C1 segment of cervical spinal cord (tissue), 14 donors: Measurements from ENCODE around the gene LETM1.
A peak's percentile ranks its signal among the peaks of the same experiment; 100 is the strongest.

ENCODE experiments used
- DNase-seq, 14 donors: peaks; one replicate each; lab custom pipeline; 2025; lab: John Stamatoyannopoulos, UW

Gene LETM1

GRCh38 chr4:1872870-1873269 is 16.9 kb upstream of the LETM1 start:
- DNase-seq: no peak

GRCh38 chr4:1871471-1872021 is 15.6 kb upstream of the LETM1 start:
- DNase-seq: peak in 4 of 14 donors; percentile 12 to 68 (median 52)

GRCh38 chr4:1870578-1871443 is 14.9 kb upstream of the LETM1 start, which contains the start of gene NSD2:
TSS of gene NSD2 (plus strand) at chr4:1871393. CDS start at chr4:1900655, 29,262 bp downstream.
- peak in 13 of 14 donors; percentile 43 to 97 (median 77) for DNase-seq

GRCh38 chr4:1870328-1870577 is 14.3 kb upstream of the LETM1 start:
- peak in 5 of 14 donors; percentile 61 to 73 (median 66) for DNase-seq

GRCh38 chr4:1869530-1870327 is 13.8 kb upstream of the LETM1 start:
- no peak for DNase-seq

GRCh38 chr4:1868912-1869311 is 13.0 kb upstream of the LETM1 start:
- DNase-seq: no peak

GRCh38 chr4:1868293-1868692 is 12.3 kb upstream of the LETM1 start:
- DNase-seq: no peak

- no peak for DNase-seq
These were observed 10.3 kb upstream of the LETM1 start for GRCh38 chr4:1866189-1866661.

- DNase-seq: no peak
These were observed 8.4 kb upstream of the LETM1 start for GRCh38 chr4:1864076-1865008.

- no peak for DNase-seq
These were observed 7.5 kb upstream of the LETM1 start for GRCh38 chr4:1863297-1864033.

GRCh38 chr4:1862961-1863296 is 7.0 kb upstream of the LETM1 start:
- no peak for DNase-seq

- no peak for DNase-seq
These were observed 6.3 kb upstream of the LETM1 start for GRCh38 chr4:1862055-1862911.

GRCh38 chr4:1859389-1859753 is 3.4 kb upstream of the LETM1 start:
- no peak for DNase-seq

GRCh38 chr4:1857931-1858330 is 2.0 kb upstream of the LETM1 start:
- no peak for DNase-seq

GRCh38 chr4:1856943-1857699 is 1.2 kb upstream of the LETM1 start:
- DNase-seq: peak in 9 of 14 donors; percentile 21 to 56 (median 42)

GRCh38 chr4:1855333-1856070 is 454 bp downstream of the LETM1 start:
- no peak for DNase-seq

GRCh38 chr4:1854752-1855151 is 1.2 kb downstream of the LETM1 start:
- DNase-seq: no peak

GRCh38 chr4:1852904-1853623 is 2.9 kb downstream of the LETM1 start:
- DNase-seq: no peak
